Measurements from ENCODE around the gene DOC2B.

Gene DOC2B

DNA sequence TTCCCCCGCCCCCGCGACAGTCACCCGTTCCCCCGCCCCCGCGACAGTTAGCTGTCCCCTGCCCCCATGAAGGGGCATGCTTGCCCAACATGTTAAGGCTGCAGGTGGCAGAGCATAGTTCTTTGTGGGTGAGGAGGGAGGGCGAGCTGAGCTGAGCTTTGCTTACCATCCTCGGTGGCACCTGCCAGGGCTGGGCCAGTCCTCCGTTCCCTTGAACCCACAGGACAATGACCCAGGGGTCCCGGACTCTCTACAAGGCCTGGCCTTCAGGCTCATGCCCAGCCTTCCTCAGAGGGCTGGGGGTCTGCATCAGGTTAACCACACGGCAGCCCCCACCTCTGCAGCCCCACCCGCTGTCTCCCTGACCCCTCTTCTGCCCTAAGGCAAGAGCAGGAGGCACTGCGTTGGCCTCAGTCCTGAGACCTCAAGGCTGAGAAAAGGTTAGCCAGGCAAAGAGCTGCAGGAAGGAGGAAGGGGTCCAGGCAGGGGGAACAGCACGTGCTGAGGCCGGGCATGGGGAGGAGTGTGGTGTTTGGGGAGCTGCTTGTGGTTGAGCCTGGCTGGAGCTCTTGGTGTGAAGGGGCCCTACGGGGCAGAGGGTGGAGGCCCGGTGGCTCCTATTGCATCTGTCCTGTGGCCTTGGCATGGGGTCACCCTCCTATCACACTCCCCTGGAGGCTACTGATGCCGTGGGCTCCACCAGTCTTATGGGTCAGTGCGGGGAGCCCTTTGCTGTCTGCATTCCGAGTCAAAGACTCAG is 11.4 kb upstream of the DOC2B start:
- Histone ChIP-seq H3K36me3 (ENCODE audit: control insufficient read depth in 1 of 2, insufficient read depth in 2 of 2, low read length in 2 of 2) (no peaks in the 10 kb centered on the region), H3K27me3 (ENCODE audit: control insufficient read depth in 1 of 2, insufficient read depth in 2 of 2, low read length in 2 of 2) (peaks cover 0 to 2% of the 10 kb centered on the region in 2 donors), H3K27ac (ENCODE audit: low read depth, low read length) (no peak overlapping the region), H3K9me3 (ENCODE audit: control insufficient read depth in 1 of 2, low read length in 2 of 2) (no peaks in the 10 kb centered on the region), H3K9ac (ENCODE audit: low read depth in 1 of 2, low read length in 2 of 2) (no peak overlapping the region), H3K4me3 (ENCODE audit: low read depth in 1 of 2, low read length in 2 of 2) (no peak overlapping the region), H3K4me1 (ENCODE audit: control insufficient read depth in 1 of 2, insufficient read depth in 2 of 2, low read length in 2 of 2) (no peaks in the 10 kb centered on the region)

- Histone ChIP-seq H3K27me3 (ENCODE audit: control insufficient read depth in 1 of 2, insufficient read depth in 2 of 2, low read length in 2 of 2) (peaks cover 0 to 9% of the 10 kb centered on the region in 2 donors), H3K4me3 (ENCODE audit: low read depth in 1 of 2, low read length in 2 of 2) (no peak overlapping the region), H3K4me1 (ENCODE audit: control insufficient read depth in 1 of 2, insufficient read depth in 2 of 2, low read length in 2 of 2) (no peaks in the 10 kb centered on the region), H3K9ac (ENCODE audit: low read depth in 1 of 2, low read length in 2 of 2) (no peak overlapping the region), H3K36me3 (ENCODE audit: control insufficient read depth in 1 of 2, insufficient read depth in 2 of 2, low read length in 2 of 2) (no peaks in the 10 kb centered on the region), H3K9me3 (ENCODE audit: control insufficient read depth in 1 of 2, low read length in 2 of 2) (no peaks in the 10 kb centered on the region), H3K27ac (ENCODE audit: low read depth, low read length) (no peak overlapping the region)
Observed at GRCh38 chr17:189444-189843, 8.0 kb upstream of the DOC2B start.

- Histone ChIP-seq H3K4me3 (ENCODE audit: low read depth in 1 of 2, low read length in 2 of 2) (no peak overlapping the region), H3K27me3 (ENCODE audit: control insufficient read depth in 1 of 2, insufficient read depth in 2 of 2, low read length in 2 of 2) (peaks cover 9 to 28% of the 10 kb centered on the region in 2 donors), H3K36me3 (ENCODE audit: control insufficient read depth in 1 of 2, insufficient read depth in 2 of 2, low read length in 2 of 2) (no peaks in the 10 kb centered on the region), H3K9ac (ENCODE audit: low read depth in 1 of 2, low read length in 2 of 2) (no peak overlapping the region), H3K9me3 (ENCODE audit: control insufficient read depth in 1 of 2, low read length in 2 of 2) (no peaks in the 10 kb centered on the region), H3K27ac (ENCODE audit: low read depth, low read length) (no peak overlapping the region), H3K4me1 (ENCODE audit: control insufficient read depth in 1 of 2, insufficient read depth in 2 of 2, low read length in 2 of 2) (no peaks in the 10 kb centered on the region)
Observed at GRCh38 chr17:187130-187529, 5.7 kb upstream of the DOC2B start.

- Histone ChIP-seq H3K36me3 (ENCODE audit: control insufficient read depth in 1 of 2, insufficient read depth in 2 of 2, low read length in 2 of 2) (no peaks in the 10 kb centered on the region), H3K9ac (ENCODE audit: low read depth in 1 of 2, low read length in 2 of 2) (no peak overlapping the region), H3K27me3 (ENCODE audit: control insufficient read depth in 1 of 2, insufficient read depth in 2 of 2, low read length in 2 of 2) (peaks cover 15 to 34% of the 10 kb centered on the region in 2 donors), H3K4me1 (ENCODE audit: control insufficient read depth in 1 of 2, insufficient read depth in 2 of 2, low read length in 2 of 2) (no peaks in the 10 kb centered on the region), H3K27ac (ENCODE audit: low read depth, low read length) (no peak overlapping the region), H3K9me3 (ENCODE audit: control insufficient read depth in 1 of 2, low read length in 2 of 2) (no peaks in the 10 kb centered on the region), H3K4me3 (ENCODE audit: low read depth in 1 of 2, low read length in 2 of 2) (no peak overlapping the region)
Observed at GRCh38 chr17:185445-186138, 4.1 kb upstream of the DOC2B start.

- peaks cover 26 to 56% of the 10 kb centered on the region in 2 donors for H3K27me3 ChIP-seq (ENCODE audit: control insufficient read depth in 1 of 2, insufficient read depth in 2 of 2, low read length in 2 of 2)
- H3K9me3 ChIP-seq (ENCODE audit: control insufficient read depth in 1 of 2, low read length in 2 of 2): no peaks in the 10 kb centered on the region
- H3K9ac ChIP-seq (ENCODE audit: low read depth in 1 of 2, low read length in 2 of 2): no peak overlapping the region
- H3K36me3 ChIP-seq (ENCODE audit: control insufficient read depth in 1 of 2, insufficient read depth in 2 of 2, low read length in 2 of 2): no peaks in the 10 kb centered on the region
- no peak overlapping the region for H3K4me3 ChIP-seq (ENCODE audit: low read depth in 1 of 2, low read length in 2 of 2)
- H3K4me1 ChIP-seq (ENCODE audit: control insufficient read depth in 1 of 2, insufficient read depth in 2 of 2, low read length in 2 of 2): no peaks in the 10 kb centered on the region
- H3K27ac ChIP-seq (ENCODE audit: low read depth, low read length): no peak overlapping the region
Observed at GRCh38 chr17:183021-183420, 1.6 kb upstream of the DOC2B start.

DNA sequence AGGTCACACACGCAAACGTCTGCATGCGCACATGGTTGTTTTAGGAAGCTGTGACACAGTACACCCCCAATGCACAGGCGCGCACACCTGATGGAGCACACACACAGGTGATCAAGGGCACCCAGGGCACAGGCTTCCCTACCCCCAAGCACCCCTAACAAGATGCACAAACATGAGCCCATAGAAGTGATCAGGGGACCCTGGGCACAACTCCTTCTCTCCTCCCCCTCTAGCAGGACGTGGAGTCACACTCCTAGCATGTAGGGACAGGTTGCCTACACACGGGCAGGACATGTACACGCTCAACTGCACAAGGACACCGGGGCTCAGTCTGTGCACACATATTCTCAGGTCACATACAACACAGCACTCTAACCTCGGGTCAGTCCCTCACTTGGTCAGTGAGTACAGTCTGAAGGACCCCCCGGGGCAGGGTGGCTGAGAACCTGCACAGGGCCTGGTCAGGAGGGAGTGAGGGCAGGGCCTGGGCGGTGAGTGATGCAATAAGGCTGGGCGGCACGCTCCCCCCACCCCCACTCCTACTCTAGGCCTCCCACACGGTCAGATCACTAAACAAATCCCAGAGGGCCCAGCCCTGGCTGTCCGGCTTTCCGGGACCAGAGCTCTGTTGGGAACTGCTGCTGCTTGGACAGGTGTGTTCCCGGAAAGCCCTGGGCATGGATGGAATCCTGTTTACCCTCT is 751 bp upstream of the DOC2B start:
- Histone ChIP-seq H3K9me3 (ENCODE audit: control insufficient read depth in 1 of 2, low read length in 2 of 2) (no peaks in the 10 kb centered on the region), H3K9ac (ENCODE audit: low read depth in 1 of 2, low read length in 2 of 2) (no peak overlapping the region), H3K27ac (ENCODE audit: low read depth, low read length) (no peak overlapping the region), H3K4me3 (ENCODE audit: low read depth in 1 of 2, low read length in 2 of 2) (peak overlapping the region; percentile 7 to 28), H3K27me3 (ENCODE audit: control insufficient read depth in 1 of 2, insufficient read depth in 2 of 2, low read length in 2 of 2) (peaks cover 26 to 57% of the 10 kb centered on the region in 2 donors), H3K4me1 (ENCODE audit: control insufficient read depth in 1 of 2, insufficient read depth in 2 of 2, low read length in 2 of 2) (no peaks in the 10 kb centered on the region), H3K36me3 (ENCODE audit: control insufficient read depth in 1 of 2, insufficient read depth in 2 of 2, low read length in 2 of 2) (no peaks in the 10 kb centered on the region)

DNA sequence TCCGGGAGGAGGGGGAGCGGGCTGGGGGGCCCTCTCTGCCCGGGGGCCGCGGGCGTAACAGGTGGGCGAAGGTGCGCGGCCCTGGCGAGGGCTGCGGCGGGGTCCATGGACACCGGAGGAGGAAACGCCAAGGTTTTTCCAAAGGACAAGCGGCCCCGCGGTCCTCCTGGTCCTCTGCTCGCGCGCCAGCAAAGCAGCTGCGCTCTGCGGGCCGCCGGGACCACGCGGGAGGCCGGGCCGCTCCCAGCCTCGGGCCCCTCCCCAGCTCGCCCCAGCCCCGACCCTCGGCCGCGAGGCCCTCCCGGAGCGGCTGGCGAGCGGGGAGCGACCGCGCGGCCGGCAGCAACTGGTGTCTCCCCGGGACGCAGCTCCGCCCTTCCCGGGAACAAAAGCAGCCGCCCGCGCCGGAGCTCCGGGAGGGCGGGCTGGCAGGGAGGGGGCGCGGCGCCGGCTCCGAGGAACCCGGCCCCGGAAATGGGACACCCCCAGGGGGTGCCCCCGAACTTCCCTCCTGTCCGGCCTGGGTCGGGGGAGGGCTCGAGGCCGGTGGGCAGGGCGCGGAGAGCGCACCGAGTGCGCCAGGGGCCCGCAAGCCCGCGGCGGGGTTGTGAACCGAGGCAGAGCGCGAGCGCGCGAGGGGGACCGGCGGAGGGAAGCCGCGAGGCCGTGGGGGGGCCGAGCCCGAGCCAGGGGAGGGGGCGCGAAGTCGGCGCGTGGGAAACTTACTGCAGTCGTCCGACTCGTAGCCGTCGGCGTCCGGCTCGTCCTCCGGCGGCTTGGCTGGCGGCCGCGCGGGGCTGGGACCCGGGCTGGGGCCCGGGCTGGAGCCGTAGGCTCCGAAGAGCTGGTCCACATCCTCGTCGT is 837 bp downstream of the DOC2B start:
- H3K9ac ChIP-seq (ENCODE audit: low read depth in 1 of 2, low read length in 2 of 2): no peak overlapping the region
- no peaks in the 10 kb centered on the region for H3K9me3 ChIP-seq (ENCODE audit: control insufficient read depth in 1 of 2, low read length in 2 of 2)
- no peaks in the 10 kb centered on the region for H3K36me3 ChIP-seq (ENCODE audit: control insufficient read depth in 1 of 2, insufficient read depth in 2 of 2, low read length in 2 of 2)
- H3K27ac ChIP-seq (ENCODE audit: low read depth, low read length): no peak overlapping the region
- H3K4me3 ChIP-seq (ENCODE audit: low read depth in 1 of 2, low read length in 2 of 2): no peak overlapping the region
- H3K27me3 ChIP-seq (ENCODE audit: control insufficient read depth in 1 of 2, insufficient read depth in 2 of 2, low read length in 2 of 2): peaks cover 26 to 57% of the 10 kb centered on the region in 2 donors
- H3K4me1 ChIP-seq (ENCODE audit: control insufficient read depth in 1 of 2, insufficient read depth in 2 of 2, low read length in 2 of 2): no peaks in the 10 kb centered on the region

GRCh38 chr17:179781-180380 is 1.6 kb downstream of the DOC2B start:
- H3K27ac ChIP-seq (ENCODE audit: low read depth, low read length): no peak overlapping the region
- peaks cover 26 to 52% of the 10 kb centered on the region in 2 donors for H3K27me3 ChIP-seq (ENCODE audit: control insufficient read depth in 1 of 2, insufficient read depth in 2 of 2, low read length in 2 of 2)
- H3K9me3 ChIP-seq (ENCODE audit: control insufficient read depth in 1 of 2, low read length in 2 of 2): no peaks in the 10 kb centered on the region
- no peak overlapping the region for H3K9ac ChIP-seq (ENCODE audit: low read depth in 1 of 2, low read length in 2 of 2)
- H3K36me3 ChIP-seq (ENCODE audit: control insufficient read depth in 1 of 2, insufficient read depth in 2 of 2, low read length in 2 of 2): no peaks in the 10 kb centered on the region
- no peak overlapping the region for H3K4me3 ChIP-seq (ENCODE audit: low read depth in 1 of 2, low read length in 2 of 2)
- no peaks in the 10 kb centered on the region for H3K4me1 ChIP-seq (ENCODE audit: control insufficient read depth in 1 of 2, insufficient read depth in 2 of 2, low read length in 2 of 2)

DNA sequence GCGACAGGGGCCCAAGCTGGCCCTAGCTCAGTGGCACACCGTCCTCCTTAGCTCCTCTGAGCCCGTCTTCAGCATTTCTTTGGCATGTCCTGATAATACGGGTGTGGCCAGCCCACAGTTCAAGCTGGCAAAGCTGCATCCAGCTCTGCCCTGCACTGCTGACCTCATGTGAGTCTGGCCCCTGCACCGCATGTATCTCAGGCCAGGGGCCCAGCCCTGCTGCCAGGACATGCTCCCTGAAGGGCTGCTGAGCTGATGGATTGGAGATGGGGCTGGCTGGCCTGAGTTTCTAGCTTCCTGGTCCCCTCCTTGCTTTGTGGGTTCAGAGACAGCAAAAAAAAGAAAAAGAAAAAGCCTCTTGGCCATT is 2.4 kb downstream of the DOC2B start:
- Histone ChIP-seq H3K4me3 (ENCODE audit: low read depth in 1 of 2, low read length in 2 of 2) (no peak overlapping the region), H3K27ac (ENCODE audit: low read depth, low read length) (no peak overlapping the region), H3K4me1 (ENCODE audit: control insufficient read depth in 1 of 2, insufficient read depth in 2 of 2, low read length in 2 of 2) (no peaks in the 10 kb centered on the region), H3K9me3 (ENCODE audit: control insufficient read depth in 1 of 2, low read length in 2 of 2) (no peaks in the 10 kb centered on the region), H3K27me3 (ENCODE audit: control insufficient read depth in 1 of 2, insufficient read depth in 2 of 2, low read length in 2 of 2) (peaks cover 26 to 44% of the 10 kb centered on the region in 2 donors), H3K36me3 (ENCODE audit: control insufficient read depth in 1 of 2, insufficient read depth in 2 of 2, low read length in 2 of 2) (no peaks in the 10 kb centered on the region), H3K9ac (ENCODE audit: low read depth in 1 of 2, low read length in 2 of 2) (peak overlapping the region in 1 of 2 donors; percentile 18)
